M059J (cell line): ENCODE results near the gene BHLHE41. TPM values are rescaled to one million over a fixed set of nuclear protein-coding genes. Genes with fewer than 3 reads are reported as not detected.

Experiments used
- DNase-seq: peaks from one replicate; pipeline ENCODE4 v3.0.0-alpha.2; 2012; ENCODE audit warnings: low read depth
- total RNA-seq: library from RNA; depleted of rRNA; stranded (reverse); fragments of >200 nt; shearing (Covaris generic); gene quantifications from 2 replicates; pipeline ENCODE4 v1.2.3, GENCODE V29; 2014; rRNA removed

The BHLHE41 gene
- 5.0 and 7.4 TPM in 2 replicates for total RNA-seq

GRCh38 chr12:26124446-26125399 lies at the start of gene BHLHE41:
TSS of gene BHLHE41 (minus strand) at chr12:26125037. CDS start at chr12:26124779, 258 bp downstream.
- peak; percentile 77 for DNase-seq

GRCh38 chr12:26172946-26173552 lies 48.2 kb upstream of the BHLHE41 start:
- DNase-seq = no peak

- DNase-seq = no peak
These were observed 47.7 kb upstream of the BHLHE41 start for GRCh38 chr12:26172539-26172938.

- no peak for DNase-seq
These were observed 47.2 kb upstream of the BHLHE41 start for GRCh38 chr12:26172013-26172412.

- DNase-seq = no peak
These were observed 39.3 kb upstream of the BHLHE41 start for GRCh38 chr12:26164118-26164517.

- DNase-seq = no peak
These were observed 38.1 kb upstream of the BHLHE41 start for GRCh38 chr12:26162905-26163304.

GRCh38 chr12:26162174-26162573 lies 37.3 kb upstream of the BHLHE41 start:
- DNase-seq = no peak

GRCh38 chr12:26158078-26158764 lies 33.4 kb upstream of the BHLHE41 start:
- DNase-seq = no peak

- DNase-seq = no peak
These were observed 32.2 kb upstream of the BHLHE41 start for GRCh38 chr12:26157001-26157400.

- DNase-seq = no peak
These were observed 31.5 kb upstream of the BHLHE41 start for GRCh38 chr12:26156201-26156871.

- DNase-seq = peak; percentile 97
These were observed 28.8 kb upstream of the BHLHE41 start for GRCh38 chr12:26153421-26154154.

GRCh38 chr12:26152507-26153102 lies 27.8 kb upstream of the BHLHE41 start:
- DNase-seq = peak; percentile 17

- peak; percentile 42 for DNase-seq
These were observed 26.1 kb upstream of the BHLHE41 start for GRCh38 chr12:26150736-26151450.

- no peak for DNase-seq
These were observed 25.2 kb upstream of the BHLHE41 start for GRCh38 chr12:26149968-26150500.

GRCh38 chr12:26148291-26148690 lies 23.5 kb upstream of the BHLHE41 start:
- DNase-seq = no peak

- DNase-seq = no peak
These were observed 18.5 kb upstream of the BHLHE41 start for GRCh38 chr12:26143291-26143690.

GRCh38 chr12:26138860-26139259 lies 14.0 kb upstream of the BHLHE41 start:
- DNase-seq = no peak

GRCh38 chr12:26136688-26137087 lies 11.9 kb upstream of the BHLHE41 start:
- no peak for DNase-seq

- no peak for DNase-seq
These were observed 10.7 kb upstream of the BHLHE41 start for GRCh38 chr12:26135571-26135970.

- peak; percentile 88 for DNase-seq
These were observed 10.2 kb upstream of the BHLHE41 start for GRCh38 chr12:26135010-26135420.
